Colonic mucosa (tissue), 4 donors: ENCODE results near the gene RAMAC. TPM values are rescaled to one million over a fixed set of nuclear protein-coding genes. Genes with fewer than 3 reads are reported as not detected.

Source experiments
- DNase-seq: peaks from one replicate; pipeline ENCODE4 v3.0.0-alpha.2; 2020
- H3K27ac ChIP-seq: fragments of 200-600 bp; one replicate; pipeline ENCODE4 v1.8.0; 2021
- H3K27me3 ChIP-seq: fragments of 200-600 bp; one replicate; pipeline ENCODE4 v1.8.0; 2021
- H3K36me3 ChIP-seq: fragments of 200-600 bp; one replicate; pipeline ENCODE4 v1.8.0; 2021
- H3K4me1 ChIP-seq: fragments of 200-600 bp; one replicate; pipeline ENCODE4 v1.8.0; 2021; ENCODE audit warnings: mild to moderate bottlenecking
- H3K4me3 ChIP-seq: fragments of 200-600 bp; one replicate; pipeline ENCODE4 v1.8.0; 2021
- H3K9ac ChIP-seq, 2 donors: one replicate each; pipeline ENCODE4 v1.7.0; 2013; ENCODE audit warnings: control low read depth in 2 of 2, low read depth in 2 of 2, low read length in 2 of 2
- H3K9me3 ChIP-seq: fragments of 200-600 bp; one replicate; pipeline ENCODE4 v1.8.0; 2021
- CTCF ChIP-seq: fragments of 200-600 bp; IDR thresholded peaks from one replicate; pipeline ENCODE4 v1.8.0; 2022; ENCODE audit warnings: antibody characterized with exemption, mild to moderate bottlenecking
- intact Hi-C: fragments of 100-400 bp; cut with DNase I; formaldehyde crosslinking; loops from one replicate; pipeline ENCODE4 v1.14.1; 2022
- total RNA-seq, 2 donors: library from RNA; stranded (reverse); fragmentation: NEBNext Ultra II Directional in 1 of 2; extraction: Animal tissue kit (Norgen Biotek cat#: 25700) in 1 of 2; gene quantifications; one replicate each; pipeline ENCODE4 v1.2.1, GENCODE V29; 2021
- donor health status: healthy.
- donor health status: DM: no; HTN: no; CAD: no.
- donor health status: DM: no; HTN: no; CAD: no.

The RAMAC gene
- total RNA-seq, 2 donors from 2014 or later = 22.8 to 23.0 TPM

DNA sequence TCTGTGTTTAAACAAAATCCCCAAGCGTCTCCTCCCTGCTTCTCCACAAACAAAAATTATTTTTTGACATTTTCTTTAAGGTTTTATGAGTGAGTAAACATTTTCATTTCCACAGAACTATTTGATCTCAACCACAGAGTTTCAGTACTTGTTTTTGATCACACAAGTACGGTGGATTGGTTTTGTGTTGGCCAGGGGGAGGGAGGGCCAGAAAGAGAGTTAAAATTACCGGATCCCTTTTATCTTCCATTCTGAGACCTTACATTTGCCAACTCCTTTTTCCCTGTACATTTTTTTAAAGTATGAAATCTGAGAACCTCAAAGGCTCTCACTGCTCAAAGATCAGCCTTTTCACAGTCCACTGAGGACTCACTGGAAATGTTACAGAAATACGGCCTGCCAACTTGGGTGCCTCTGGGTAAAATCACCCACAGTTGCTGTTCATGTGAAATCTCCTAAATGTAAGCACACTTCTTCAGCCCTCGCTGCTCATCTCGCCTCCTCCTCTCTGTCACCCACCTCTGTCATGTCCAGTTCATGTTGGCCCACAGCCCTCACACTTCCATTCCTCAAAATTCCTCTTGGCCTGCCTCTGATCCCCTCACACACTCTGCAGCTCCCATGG is 35.2 kb upstream of the RAMAC start:
- H3K27ac ChIP-seq = no peak overlapping the region
- no peaks in the 10 kb centered on the region for H3K9me3 ChIP-seq
- no peak overlapping the region for H3K9ac ChIP-seq
- intact Hi-C loops = no loop called here
- no peak for DNase-seq
- peaks cover 9% of the 10 kb centered on the region for H3K27me3 ChIP-seq
- no peak for TF ChIP-seq CTCF
- H3K36me3 ChIP-seq = no peaks in the 10 kb centered on the region
- H3K4me1 ChIP-seq = no peaks in the 10 kb centered on the region
- H3K4me3 ChIP-seq = no peak overlapping the region

GRCh38 chr15:82951472-82952157 is 34.4 kb upstream of the RAMAC start:
- Histone ChIP-seq H3K27me3 (peaks cover 9% of the 10 kb centered on the region), H3K36me3 (no peaks in the 10 kb centered on the region), H3K4me1 (no peaks in the 10 kb centered on the region), H3K4me3 (peak overlapping the region; percentile 34), H3K27ac (no peak overlapping the region), H3K9ac (peak overlapping the region in 1 of 2 donors; percentile 56), H3K9me3 (no peaks in the 10 kb centered on the region)
- no peak for DNase-seq
- TF ChIP-seq CTCF = no peak
- intact Hi-C loops = no loop called here

DNA sequence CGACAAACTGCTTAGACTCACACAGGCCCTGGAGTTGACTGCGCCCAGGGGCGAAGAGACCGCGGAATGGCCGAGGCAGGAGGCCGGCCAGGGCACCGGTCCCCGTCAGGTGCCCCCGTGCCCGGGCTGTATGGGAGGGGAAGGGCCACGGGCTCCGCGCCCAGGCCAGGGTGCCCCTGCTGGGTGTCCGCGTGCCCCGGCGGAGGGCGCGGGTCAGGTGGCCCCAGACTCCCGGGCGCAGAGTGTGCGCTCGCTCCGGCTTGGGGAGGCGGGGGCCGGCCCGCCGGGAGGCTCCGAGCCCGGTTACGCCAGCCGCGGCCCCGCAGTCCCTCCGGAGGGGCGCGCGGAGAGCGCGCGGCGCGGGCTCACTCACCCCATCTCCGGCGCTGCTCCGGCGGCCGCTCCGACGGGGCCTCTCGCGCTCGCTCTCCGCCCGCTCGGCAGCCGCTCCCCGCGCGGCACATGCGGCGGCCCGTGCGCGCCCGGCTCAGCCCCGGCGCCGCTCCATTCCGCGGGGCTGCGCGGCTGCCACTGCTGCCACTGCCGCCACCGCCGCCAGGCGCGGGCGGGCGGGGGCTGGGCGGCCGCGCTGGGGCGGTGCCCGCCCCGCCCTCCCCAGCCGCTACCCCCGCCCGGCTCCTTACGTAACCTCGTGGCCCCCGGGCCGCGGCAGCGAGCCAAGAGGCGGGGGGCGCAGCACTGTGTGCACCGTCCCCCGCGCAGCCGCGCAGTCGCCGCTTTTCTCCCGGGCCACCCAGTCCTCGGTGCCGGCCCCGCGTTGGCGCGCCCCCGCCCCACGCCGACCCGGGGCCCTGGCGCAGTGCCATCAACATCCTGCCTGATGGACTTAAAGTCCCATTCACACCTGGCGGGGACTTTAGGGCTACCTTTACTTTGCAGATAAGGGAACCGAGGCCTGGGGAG is 33.6 kb upstream of the RAMAC start, which contains the start of gene HOMER2:
TSS of gene HOMER2 (minus strand) at position 563 of the 924 bp plus-strand sequence. CDS start at position 378, 185 bp downstream.
- Histone ChIP-seq H3K27ac (no peak within 1 kb of the TSS), H3K4me1 (no peaks in the 10 kb centered on the region), H3K9me3 (no peaks in the 10 kb centered on the region), H3K9ac (peak within 1 kb of the TSS in 1 of 2 donors; percentile 56), H3K4me3 (peak within 1 kb of the TSS; percentile 34), H3K27me3 (peaks cover 9% of the 10 kb centered on the region), H3K36me3 (no peaks in the 10 kb centered on the region)
- TF ChIP-seq CTCF = no peak
- intact Hi-C loops = no loop called here
- no peak for DNase-seq

GRCh38 chr15:82958638-82959037 is 27.4 kb upstream of the RAMAC start:
- DNase-seq = no peak
- Histone ChIP-seq H3K36me3 (no peaks in the 10 kb centered on the region), H3K9me3 (no peaks in the 10 kb centered on the region), H3K4me1 (no peaks in the 10 kb centered on the region), H3K9ac (no peak overlapping the region), H3K27ac (no peak overlapping the region), H3K4me3 (no peak overlapping the region), H3K27me3 (no peaks in the 10 kb centered on the region)
- intact Hi-C loops = no loop called here
- no peak for TF ChIP-seq CTCF

DNA sequence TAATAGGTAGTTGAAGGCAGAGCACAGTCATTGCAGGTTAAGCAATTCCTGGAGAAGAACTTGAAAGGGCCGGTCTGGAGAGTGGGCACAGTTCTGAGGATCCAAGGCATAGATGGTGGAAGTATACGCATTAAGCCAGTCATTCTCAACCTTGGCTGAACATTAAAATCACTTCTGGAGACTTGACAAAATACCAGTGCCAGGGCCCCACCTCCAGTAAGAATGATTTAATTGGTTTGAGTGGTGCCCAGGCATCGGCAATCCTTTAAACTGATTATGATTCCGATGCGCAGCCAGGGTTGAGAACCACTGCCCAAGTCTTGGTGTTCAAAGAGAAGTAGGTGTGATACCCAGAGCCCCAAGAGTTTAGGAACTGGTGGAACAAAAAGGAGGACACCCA is 26.6 kb upstream of the RAMAC start:
- H3K27ac ChIP-seq = no peak overlapping the region
- no peak overlapping the region for H3K9ac ChIP-seq
- no peaks in the 10 kb centered on the region for H3K27me3 ChIP-seq
- no peak overlapping the region for H3K4me3 ChIP-seq
- no peak for DNase-seq
- intact Hi-C loops = no loop called here
- no peaks in the 10 kb centered on the region for H3K9me3 ChIP-seq
- no peaks in the 10 kb centered on the region for H3K36me3 ChIP-seq
- TF ChIP-seq CTCF = no peak
- H3K4me1 ChIP-seq = no peaks in the 10 kb centered on the region
